ENCODE results near the gene NDUFS7. TPM values are rescaled to one million over a fixed set of nuclear protein-coding genes. Genes with fewer than 3 reads are reported as not detected.

The NDUFS7 gene
- total and polyA plus RNA-seq, 10 of the 15 experiments (the other 5 are each of a cell fraction or from before 2014, with no cell fraction given) = 5.1 to 282 (median 92.9) TPM

DNA sequence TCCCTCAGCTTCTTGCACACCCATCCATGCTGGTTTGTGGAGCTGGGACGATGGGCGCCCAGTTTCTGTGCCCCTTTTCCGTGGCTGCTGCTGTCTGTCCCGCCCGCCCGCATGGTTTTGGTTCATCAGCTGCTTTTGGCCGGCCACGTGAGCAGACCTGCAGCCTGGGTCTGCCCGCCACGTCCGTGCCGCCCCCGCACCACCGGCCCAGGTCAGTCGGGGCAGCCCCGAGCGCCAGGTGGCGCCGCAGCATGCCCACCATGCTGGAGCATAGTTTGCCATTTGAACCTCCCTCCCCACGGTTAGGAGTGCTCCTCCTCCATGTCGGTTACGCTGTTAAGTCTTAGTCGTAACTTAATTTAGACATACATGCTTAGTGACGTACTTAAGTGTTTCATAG lies 39.2 kb downstream of the NDUFS7 start (continued):
- no peak for TF ChIP-seq KAT2A (conservative IDR thresholded peaks at IDR 0.05; ENCODE audit: control insufficient read depth, low read depth, low read length)
- no peak for TF ChIP-seq NFYB (IDR thresholded peaks at IDR 0.05; ENCODE audit: insufficient read depth, low read depth, low read length)
- TF ChIP-seq HDGF (IDR thresholded peaks at IDR 0.05) = no peak
- TF ChIP-seq ZBTB11 (CRISPR knock-in tag; IDR thresholded peaks at IDR 0.05) = no peak
- no peak for TF ChIP-seq ZNF592 (IDR thresholded peaks at IDR 0.05)

All from GM12878 (cell line).